GM12873 (cell line): Measurements from ENCODE around the gene ITPR2.

Source experiments
- TF ChIP-seq, protein P1 (sequence below): IDR thresholded peaks from 2 replicates; pipeline ENCODE4 v1.5.1; 2012; ENCODE audit warnings: low read depth, mild to moderate bottlenecking, moderate library complexity, low read length, control low read depth; ENCODE audit not compliant: insufficient read depth; ENCODE audit errors: missing control alignments

ITPR2 gene

DNA sequence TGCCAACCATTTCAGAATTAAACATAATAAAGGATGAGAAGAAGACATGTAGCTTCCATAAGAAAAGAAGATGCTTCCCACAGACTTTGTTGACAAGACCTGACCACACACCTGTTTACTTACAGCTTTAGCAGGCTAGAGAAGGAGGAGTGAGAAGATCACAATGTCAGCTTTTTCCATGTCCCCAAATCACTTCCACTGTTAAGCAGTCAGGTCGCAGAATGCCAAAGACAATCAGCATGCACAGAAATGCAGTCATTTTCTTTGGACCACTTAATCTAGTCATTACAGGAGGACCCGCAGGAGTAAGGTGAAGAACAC lies 322.7 kb downstream of the ITPR2 start:
- TF ChIP-seq, protein P1, sequence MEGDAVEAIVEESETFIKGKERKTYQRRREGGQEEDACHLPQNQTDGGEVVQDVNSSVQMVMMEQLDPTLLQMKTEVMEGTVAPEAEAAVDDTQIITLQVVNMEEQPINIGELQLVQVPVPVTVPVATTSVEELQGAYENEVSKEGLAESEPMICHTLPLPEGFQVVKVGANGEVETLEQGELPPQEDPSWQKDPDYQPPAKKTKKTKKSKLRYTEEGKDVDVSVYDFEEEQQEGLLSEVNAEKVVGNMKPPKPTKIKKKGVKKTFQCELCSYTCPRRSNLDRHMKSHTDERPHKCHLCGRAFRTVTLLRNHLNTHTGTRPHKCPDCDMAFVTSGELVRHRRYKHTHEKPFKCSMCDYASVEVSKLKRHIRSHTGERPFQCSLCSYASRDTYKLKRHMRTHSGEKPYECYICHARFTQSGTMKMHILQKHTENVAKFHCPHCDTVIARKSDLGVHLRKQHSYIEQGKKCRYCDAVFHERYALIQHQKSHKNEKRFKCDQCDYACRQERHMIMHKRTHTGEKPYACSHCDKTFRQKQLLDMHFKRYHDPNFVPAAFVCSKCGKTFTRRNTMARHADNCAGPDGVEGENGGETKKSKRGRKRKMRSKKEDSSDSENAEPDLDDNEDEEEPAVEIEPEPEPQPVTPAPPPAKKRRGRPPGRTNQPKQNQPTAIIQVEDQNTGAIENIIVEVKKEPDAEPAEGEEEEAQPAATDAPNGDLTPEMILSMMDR: no peak

DNA sequence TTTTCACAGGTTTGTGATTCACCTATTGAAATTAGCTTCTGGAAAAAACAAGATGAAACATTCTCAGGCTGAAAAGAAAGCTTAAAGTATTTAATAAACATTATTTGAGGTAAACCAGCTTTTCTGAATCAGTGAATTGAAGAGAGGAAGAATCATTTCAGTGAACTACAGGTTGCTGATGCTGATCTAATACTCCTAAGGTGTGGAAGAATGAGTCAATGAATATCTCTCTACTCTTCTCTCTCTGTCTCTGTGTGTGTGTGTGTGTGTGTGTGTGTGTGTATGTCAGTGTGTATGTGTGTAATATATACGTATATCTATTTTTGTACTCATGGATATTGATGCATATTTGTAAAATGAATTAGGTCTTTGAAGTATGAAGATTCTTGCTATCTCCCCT lies 325.4 kb downstream of the ITPR2 start:
- TF ChIP-seq, protein P1: no peak

DNA sequence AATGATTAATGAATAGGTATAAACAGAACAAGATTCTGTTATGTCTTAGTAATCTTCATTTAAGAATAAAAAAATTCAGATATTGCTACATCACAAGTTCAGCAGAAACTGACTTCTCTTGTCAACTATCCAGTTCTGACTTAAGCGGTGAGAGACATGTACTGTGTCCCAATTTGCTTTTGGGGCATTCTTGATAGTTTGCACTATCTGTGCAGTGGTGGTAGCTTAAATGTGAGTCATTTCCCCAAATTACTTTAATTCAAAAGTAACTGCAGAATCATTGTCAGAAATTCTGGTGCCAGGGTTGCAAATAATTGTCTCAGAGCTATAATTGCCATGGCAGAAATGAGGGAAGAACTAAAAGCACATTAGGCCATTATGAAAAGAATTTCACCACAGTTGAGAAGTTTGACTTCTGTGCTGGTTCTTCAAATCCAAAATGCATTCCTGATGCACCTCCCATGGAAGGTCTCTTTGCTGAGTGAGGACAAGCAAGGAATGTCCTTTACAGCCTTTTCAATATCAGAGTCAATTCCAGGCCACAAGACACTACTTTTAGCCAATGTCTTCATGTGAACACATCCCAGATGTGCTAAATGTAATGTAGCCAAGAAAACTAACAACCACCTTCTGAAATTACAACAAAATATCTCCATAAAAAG lies 332.9 kb downstream of the ITPR2 start:
- TF ChIP-seq, protein P1: no peak

DNA sequence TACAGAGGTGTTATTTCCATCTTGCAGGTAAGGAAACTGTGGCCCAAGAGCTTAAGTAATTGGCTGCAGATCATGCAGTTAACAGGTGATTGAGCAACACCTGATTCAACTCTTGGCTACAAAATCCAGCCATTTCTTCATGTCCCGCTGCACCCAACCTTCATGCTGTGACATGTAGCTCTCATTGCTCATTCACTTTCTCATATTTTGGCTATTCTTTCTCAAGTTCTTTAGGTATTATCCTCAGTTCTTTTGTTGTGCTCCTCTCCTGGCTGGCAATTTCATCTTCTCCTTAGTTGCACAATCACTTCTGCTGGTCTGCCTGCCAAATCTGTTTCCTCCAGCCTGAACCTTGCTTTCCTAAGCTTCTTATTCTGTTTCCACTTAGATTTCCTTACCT lies 336.8 kb downstream of the ITPR2 start:
- TF ChIP-seq, protein P1: no peak

DNA sequence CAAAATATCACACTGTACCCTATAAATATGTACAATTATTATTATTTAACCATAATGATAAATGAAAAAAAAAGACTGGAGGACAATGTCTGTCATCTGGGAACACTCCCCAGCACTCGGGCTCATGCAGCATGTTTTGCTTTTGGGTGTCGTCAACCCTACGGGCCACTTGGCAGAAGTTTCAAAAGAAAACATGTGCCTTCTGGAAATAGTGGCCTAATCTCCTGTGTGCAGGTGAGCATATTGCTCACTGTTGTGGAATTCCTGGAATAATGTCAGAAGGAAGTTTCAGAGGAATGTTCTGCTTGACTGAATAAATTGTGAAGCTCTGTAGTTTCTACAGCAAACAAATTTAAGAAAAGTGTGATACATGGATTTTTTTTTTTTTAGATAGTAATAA lies 339.3 kb downstream of the ITPR2 start:
- TF ChIP-seq, protein P1: no peak

DNA sequence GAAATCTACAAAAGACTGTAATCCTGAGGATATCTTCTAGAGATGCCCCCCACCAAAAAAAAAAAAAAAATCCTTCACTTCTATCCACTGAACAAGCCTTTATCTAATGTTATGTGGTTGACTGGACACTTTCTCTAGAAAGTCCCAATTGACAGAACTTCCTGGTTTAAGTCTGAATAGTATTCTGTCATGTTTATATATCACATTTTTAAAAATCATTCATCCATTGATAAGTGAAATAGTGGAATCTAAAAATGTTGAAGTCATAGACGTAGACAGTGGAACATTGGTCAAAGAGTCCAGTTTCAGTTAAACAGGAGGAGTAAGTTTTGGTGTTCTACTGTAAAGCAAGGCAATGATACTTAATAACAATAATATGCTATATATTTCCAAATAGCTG lies 340.6 kb downstream of the ITPR2 start:
- TF ChIP-seq, protein P1: no peak

DNA sequence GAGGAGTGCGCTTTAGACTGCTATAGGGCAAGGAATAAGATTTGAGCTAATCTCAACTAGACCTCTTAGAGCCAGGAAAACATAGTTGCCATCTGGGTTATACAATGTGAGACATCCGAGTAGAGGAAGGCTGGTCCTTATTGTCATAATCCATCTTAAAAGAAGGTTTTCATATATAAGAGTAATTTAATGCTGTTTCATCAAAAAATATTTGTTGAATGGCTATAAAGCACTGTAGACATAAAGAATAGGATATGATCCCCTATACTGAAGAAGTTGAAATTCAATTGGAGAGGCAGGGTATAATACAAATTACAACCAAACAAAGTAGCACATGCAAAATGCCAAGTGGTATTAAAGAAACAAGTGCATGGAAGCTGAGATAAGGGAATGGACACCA lies 343.1 kb downstream of the ITPR2 start:
- TF ChIP-seq, protein P1: no peak
